Hepatocyte (in vitro differentiated cells): ENCODE data around the gene STK17B. TPM values are rescaled to one million over a fixed set of nuclear protein-coding genes. Genes with fewer than 3 reads are reported as not detected.
A peak's percentile ranks its signal among the peaks of the same experiment; 100 is the strongest.

Experiments used
- DNase-seq: peaks from one replicate; pipeline ENCODE4 v3.0.0-alpha.2; 2016; ENCODE audit warnings: low spot score
- H2AFZ ChIP-seq: fragments of 200-600 bp; sonication (generic); 2 replicates; pipeline ENCODE4 v1.6.0; 2016; ENCODE audit warnings: antibody characterized with exemption, mild to moderate bottlenecking
- H3K27ac ChIP-seq: fragments of 200-600 bp; sonication (generic); 2 replicates; pipeline ENCODE4 v1.5.1; 2016; ENCODE audit warnings: mild to moderate bottlenecking
- H3K27me3 ChIP-seq: fragments of 200-600 bp; sonication (generic); 2 replicates; pipeline ENCODE4 v1.6.1; 2016
- H3K36me3 ChIP-seq: fragments of 200-600 bp; sonication (generic); replicated peaks from 2 replicates; pipeline ENCODE4 v1.5.1; 2016; ENCODE audit warnings: low read depth; ENCODE audit not compliant: insufficient read depth
- H3K4me1 ChIP-seq: fragments of 200-600 bp; sonication (generic); 2 replicates; pipeline ENCODE4 v1.5.1; 2016; ENCODE audit warnings: mild to moderate bottlenecking, moderate library complexity; ENCODE audit not compliant: insufficient read depth
- H3K4me2 ChIP-seq: fragments of 200-600 bp; sonication (generic); 2 replicates; pipeline ENCODE4 v1.6.0; 2016
- H3K4me3 ChIP-seq: fragments of 200-600 bp; sonication (generic); 2 replicates; pipeline ENCODE4 v1.5.1; 2016; ENCODE audit warnings: mild to moderate bottlenecking
- H3K79me2 ChIP-seq: fragments of 200-600 bp; sonication (generic); 2 replicates; pipeline ENCODE4 v1.6.0; 2017; ENCODE audit warnings: mild to moderate bottlenecking
- H3K9me2 ChIP-seq: fragments of 200-600 bp; sonication (generic); replicated peaks from 2 replicates; pipeline ENCODE4 v1.6.0; 2017; ENCODE audit warnings: mild to moderate bottlenecking; ENCODE audit not compliant: insufficient read depth
- H3K9me3 ChIP-seq: fragments of 200-600 bp; sonication (generic); 2 replicates; pipeline ENCODE4 v1.5.1; 2016; ENCODE audit warnings: low read depth, mild to moderate bottlenecking
- H4K20me1 ChIP-seq: fragments of 200-600 bp; sonication (generic); 2 replicates; pipeline ENCODE4 v1.6.0; 2016; ENCODE audit warnings: mild to moderate bottlenecking; ENCODE audit not compliant: insufficient read depth, poor library complexity, severe bottlenecking
- EZH2 ChIP-seq: fragments of 200-600 bp; sonication (generic); IDR thresholded peaks from 2 replicates; pipeline ENCODE4 v1.6.1; 2016; ENCODE audit warnings: antibody characterized with exemption, mild to moderate bottlenecking, borderline replicate concordance
- EZH2phosphoT487 ChIP-seq: fragments of 200-600 bp; sonication (generic); IDR thresholded peaks from one replicate; pipeline ENCODE4 v1.6.1; 2018; ENCODE audit warnings: antibody characterized with exemption, mild to moderate bottlenecking, low read depth, moderate library complexity; ENCODE audit not compliant: unreplicated experiment, severe bottlenecking
- WGBS: methylation state at CpG from one replicate; pipeline ENCODE4 v1.1.6; 2016; ENCODE audit warnings: low lambda C conversion rate; ENCODE audit errors: missing lambda C conversion rate; 5-methylcytosine and 5-hydroxymethylcytosine counted together
- polyA plus RNA-seq: library from polyadenylated mRNA; unstranded; fragments of >200 nt; fragmentation: Nextera tagmentation; extraction: Ambion mirVana; gene quantifications from 2 replicates; pipeline ENCODE4 v1.2.1, GENCODE V29; 2016
- total RNA-seq: library from RNA; depleted of rRNA; stranded (reverse); fragments of >200 nt; gene quantifications from 2 replicates; pipeline ENCODE4 v1.2.3, GENCODE V29; 2014
- TF ChIP-seq, protein P1 (sequence below): fragments of 200-600 bp; sonication (generic); IDR thresholded peaks from 2 replicates; pipeline ENCODE4 v1.5.1; 2016; ENCODE audit warnings: antibody characterized with exemption, mild to moderate bottlenecking; ENCODE audit not compliant: poor library complexity

The STK17B gene
- total and polyA plus RNA-seq, 2 experiments from 2014 or later: 6.4 to 45.5 TPM

DNA sequence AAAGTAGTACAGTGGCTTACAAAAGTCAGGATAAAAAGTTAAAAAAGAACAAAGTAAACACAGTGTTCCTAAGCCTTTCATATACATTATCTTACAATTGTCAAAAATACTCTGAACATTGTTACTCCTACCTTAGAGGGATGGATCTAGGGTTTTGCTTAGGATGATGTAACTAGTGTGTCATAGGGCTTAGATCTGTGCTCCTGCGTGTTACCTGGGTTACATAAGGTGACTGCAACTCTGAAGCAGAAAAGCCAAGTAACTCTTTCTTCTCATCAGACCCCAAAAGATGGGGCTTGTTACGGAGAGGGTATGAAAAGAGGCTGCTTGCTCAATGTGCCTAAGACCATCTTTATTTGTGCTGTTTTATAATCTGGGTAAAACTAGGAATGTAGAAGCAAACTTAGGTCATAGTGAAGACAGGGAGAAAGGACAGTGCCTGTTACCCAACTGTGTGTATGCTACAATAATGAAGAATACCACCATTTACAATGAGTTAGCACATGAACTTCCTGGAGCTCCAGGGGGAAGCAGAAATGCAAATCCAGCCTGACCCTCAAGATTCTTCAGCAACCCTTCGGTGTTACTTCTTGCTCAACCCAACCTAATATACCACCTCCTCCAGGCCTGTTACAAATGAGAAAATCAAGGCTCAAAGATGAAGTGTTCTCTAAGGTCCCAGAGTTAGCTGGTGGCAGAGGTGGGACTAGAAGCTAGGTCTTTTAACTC, 42.0 kb upstream of the STK17B start:
- no peaks in the 10 kb centered on the region for H3K79me2 ChIP-seq
- TF ChIP-seq EZH2phosphoT487 (no peak), EZH2 (no peak)
- TF ChIP-seq, protein P1, sequence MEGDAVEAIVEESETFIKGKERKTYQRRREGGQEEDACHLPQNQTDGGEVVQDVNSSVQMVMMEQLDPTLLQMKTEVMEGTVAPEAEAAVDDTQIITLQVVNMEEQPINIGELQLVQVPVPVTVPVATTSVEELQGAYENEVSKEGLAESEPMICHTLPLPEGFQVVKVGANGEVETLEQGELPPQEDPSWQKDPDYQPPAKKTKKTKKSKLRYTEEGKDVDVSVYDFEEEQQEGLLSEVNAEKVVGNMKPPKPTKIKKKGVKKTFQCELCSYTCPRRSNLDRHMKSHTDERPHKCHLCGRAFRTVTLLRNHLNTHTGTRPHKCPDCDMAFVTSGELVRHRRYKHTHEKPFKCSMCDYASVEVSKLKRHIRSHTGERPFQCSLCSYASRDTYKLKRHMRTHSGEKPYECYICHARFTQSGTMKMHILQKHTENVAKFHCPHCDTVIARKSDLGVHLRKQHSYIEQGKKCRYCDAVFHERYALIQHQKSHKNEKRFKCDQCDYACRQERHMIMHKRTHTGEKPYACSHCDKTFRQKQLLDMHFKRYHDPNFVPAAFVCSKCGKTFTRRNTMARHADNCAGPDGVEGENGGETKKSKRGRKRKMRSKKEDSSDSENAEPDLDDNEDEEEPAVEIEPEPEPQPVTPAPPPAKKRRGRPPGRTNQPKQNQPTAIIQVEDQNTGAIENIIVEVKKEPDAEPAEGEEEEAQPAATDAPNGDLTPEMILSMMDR: no peak
- no peaks in the 10 kb centered on the region for H4K20me1 ChIP-seq
- H3K4me1 ChIP-seq: peaks cover 3% of the 10 kb centered on the region
- no peak overlapping the region for H3K27ac ChIP-seq
- H2AFZ ChIP-seq: no peak overlapping the region
- no peak overlapping the region for H3K4me3 ChIP-seq
- H3K36me3 ChIP-seq: no peaks in the 10 kb centered on the region
- 91% methylated on average over 3 of the region's 3 CpGs for WGBS
- DNase-seq: no peak
- H3K9me2 ChIP-seq: no peaks in the 10 kb centered on the region
- H3K27me3 ChIP-seq: no peaks in the 10 kb centered on the region
- H3K9me3 ChIP-seq: no peaks in the 10 kb centered on the region
- no peak overlapping the region for H3K4me2 ChIP-seq

DNA sequence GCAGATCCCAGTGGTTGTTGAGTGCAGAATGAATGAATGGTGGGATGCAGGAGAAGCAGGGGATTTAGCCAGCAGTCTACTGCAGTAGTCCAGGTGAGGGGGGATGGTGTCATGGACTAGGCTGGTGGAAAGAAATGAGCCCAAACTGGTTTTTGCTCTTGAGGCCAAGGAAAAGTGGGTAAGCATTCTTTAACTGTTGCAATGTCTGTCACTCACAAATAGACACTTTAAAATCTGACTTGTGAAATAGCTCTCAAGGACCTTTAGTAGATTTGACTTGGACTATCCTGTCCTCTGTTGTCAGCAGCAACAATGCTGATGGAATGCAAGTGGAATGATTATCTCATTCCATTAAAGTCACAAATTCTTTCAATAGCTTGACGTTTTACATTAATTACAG, 37.5 kb upstream of the STK17B start:
- Histone ChIP-seq H3K4me2 (no peak overlapping the region), H3K9me3 (no peaks in the 10 kb centered on the region), H3K9me2 (no peaks in the 10 kb centered on the region), H3K4me1 (peaks cover 9% of the 10 kb centered on the region), H2AFZ (no peak overlapping the region), H3K27me3 (no peaks in the 10 kb centered on the region), H4K20me1 (no peaks in the 10 kb centered on the region), H3K27ac (no peak overlapping the region), H3K79me2 (no peaks in the 10 kb centered on the region), H3K36me3 (no peaks in the 10 kb centered on the region), H3K4me3 (no peak overlapping the region)
- TF ChIP-seq EZH2 (no peak), EZH2phosphoT487 (no peak)
- TF ChIP-seq, protein P1: no peak
- DNase-seq: peak; percentile 16
- WGBS: 67% methylated on average over 1 of the region's 1 CpG

DNA sequence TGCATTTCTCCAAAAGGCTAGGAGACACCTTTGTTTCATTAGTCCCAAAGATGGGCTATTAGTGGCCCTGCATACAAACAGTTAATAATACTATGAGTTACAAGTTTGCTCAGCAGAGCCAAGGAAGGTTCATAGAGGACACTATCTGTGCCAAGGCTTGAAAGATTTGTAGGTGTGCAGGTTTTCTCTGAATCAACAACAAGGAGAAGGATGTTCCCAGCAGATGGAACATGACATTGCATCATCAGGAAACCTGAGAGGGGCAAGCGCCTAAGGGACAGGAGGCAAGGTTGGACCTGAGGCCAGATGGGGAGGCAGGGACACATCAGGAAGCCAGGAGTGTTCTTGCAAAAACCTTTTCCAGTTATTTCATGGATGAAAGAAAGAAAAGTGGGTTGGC, 35.4 kb upstream of the STK17B start:
- H2AFZ ChIP-seq: no peak overlapping the region
- peaks cover 9% of the 10 kb centered on the region for H3K4me1 ChIP-seq
- no peaks in the 10 kb centered on the region for H3K9me2 ChIP-seq
- H3K9me3 ChIP-seq: no peaks in the 10 kb centered on the region
- no peak overlapping the region for H3K27ac ChIP-seq
- no peaks in the 10 kb centered on the region for H3K36me3 ChIP-seq
- WGBS: 96% methylated on average over 1 of the region's 1 CpG
- no peaks in the 10 kb centered on the region for H4K20me1 ChIP-seq
- H3K4me2 ChIP-seq: no peak overlapping the region
- no peaks in the 10 kb centered on the region for H3K27me3 ChIP-seq
- TF ChIP-seq EZH2 (no peak), EZH2phosphoT487 (no peak)
- TF ChIP-seq, protein P1: no peak
- no peaks in the 10 kb centered on the region for H3K79me2 ChIP-seq
- no peak overlapping the region for H3K4me3 ChIP-seq
- no peak for DNase-seq
